Esophagus squamous epithelium (tissue), 5 donors: Measurements from ENCODE around the gene DPPA3. TPM values are rescaled to one million over a fixed set of nuclear protein-coding genes. Genes with fewer than 3 reads are reported as not detected.

Experiments used
- DNase-seq: peaks from one replicate; lab custom pipeline; 2025; lab: John Stamatoyannopoulos, UW
- H3K27ac ChIP-seq, 4 donors: fragments of 200-600 bp; sonication (generic); one replicate each; pipeline ENCODE4 v1.5.1; 2016 to 2019; ENCODE audit warnings: mild to moderate bottlenecking in 1 of 4
- H3K27me3 ChIP-seq, 4 donors: fragments of 200-600 bp; sonication (generic); 1 replicate in 3 of 4; 2 replicates in 1 of 4; pipeline versions ENCODE4 v1.5.1 to v1.6.0; 2017 to 2021; ENCODE audit warnings: antibody characterized with exemption in 1 of 4
- H3K36me3 ChIP-seq, 3 donors: fragments of 200-600 bp; sonication (generic); one replicate each; pipeline ENCODE4 v1.5.1; 2016 to 2019
- H3K4me1 ChIP-seq, 3 donors: fragments of 200-600 bp; sonication (generic); one replicate each; pipeline ENCODE4 v1.5.1; 2017 to 2019
- H3K4me3 ChIP-seq, 4 donors: fragments of 200-600 bp; sonication (generic); 1 replicate in 3 of 4; 2 replicates in 1 of 4; pipeline ENCODE4 v1.5.1; 2016 to 2019; ENCODE audit warnings: mild to moderate bottlenecking in 2 of 4, moderate library complexity in 1 of 4
- H3K9me3 ChIP-seq, 3 donors: fragments of 200-600 bp; sonication (generic); one replicate each; pipeline ENCODE4 v1.5.1; 2016 to 2019
- POLR2A ChIP-seq, 4 donors: fragments of 450-650 bp; IDR thresholded peaks; one replicate each; pipeline ENCODE4 v1.6.1; 2017; ENCODE audit warnings: antibody characterized with exemption in 4 of 4, mild to moderate bottlenecking in 4 of 4, moderate library complexity in 3 of 4
- WGBS, 2 donors: methylation state at CpG; one replicate each; pipeline ENCODE4 v1.1.5; 2018; 5-methylcytosine and 5-hydroxymethylcytosine counted together
- intact Hi-C: fragments of 100-400 bp; cut with DNase I; formaldehyde crosslinking; loops from one replicate; pipeline ENCODE4 v1.15.0; 2022
- total RNA-seq, 4 donors: library from RNA; depleted of rRNA; stranded (reverse); fragments of >200 nt; gene quantifications; one replicate each; pipeline ENCODE4 v1.1.0, GENCODE V29; 2016
- TF ChIP-seq, protein P1 (sequence below), 6 experiments: fragments of 450-650 bp in 4 of 6; fragments of 200-600 bp in 2 of 6; sonication (generic) in 2 of 6; IDR thresholded peaks; one replicate each; pipeline ENCODE4 v1.5.1; 2016 to 2019; ENCODE audit warnings: antibody characterized with exemption in 6 of 6, mild to moderate bottlenecking in 4 of 6, moderate library complexity in 4 of 6
- donor health status: DM: yes; HTN: yes; CAD: no.

The DPPA3 gene
- total RNA-seq, 4 donors from 2014 or later: not detected

DNA sequence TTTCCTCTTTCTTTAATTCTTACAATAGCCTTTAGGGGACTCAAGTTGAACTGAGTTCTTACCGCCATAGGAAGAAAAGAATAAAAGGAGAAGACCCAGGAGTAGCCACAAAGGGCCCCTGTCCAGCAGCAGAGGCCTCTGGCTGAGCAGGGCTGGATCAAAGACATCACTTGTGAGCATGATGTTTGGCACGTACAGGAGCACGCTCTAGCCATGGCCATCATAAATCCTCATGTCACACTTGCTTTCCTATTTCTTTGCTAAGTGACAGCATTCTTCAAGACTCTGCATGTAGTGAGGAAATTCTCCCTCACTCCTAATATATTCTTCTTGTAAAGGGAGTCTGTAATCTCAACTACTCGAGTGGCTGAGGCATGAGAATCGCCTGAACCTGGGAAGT lies 20.3 kb downstream of the DPPA3 start:
- Histone ChIP-seq H3K4me3 (no peak overlapping the region), H3K27ac (no peak overlapping the region), H3K27me3 (no peaks in the 10 kb centered on the region), H3K9me3 (no peaks in the 10 kb centered on the region), H3K36me3 (no peaks in the 10 kb centered on the region), H3K4me1 (no peaks in the 10 kb centered on the region)
- intact Hi-C loops: no loop called here
- DNase-seq: no peak
- 25 to 37% methylated on average over 5 of the region's 5 CpGs for WGBS, 2 donors
- no peak for TF ChIP-seq POLR2A (IDR thresholded peaks at IDR 0.05)
- TF ChIP-seq, protein P1, sequence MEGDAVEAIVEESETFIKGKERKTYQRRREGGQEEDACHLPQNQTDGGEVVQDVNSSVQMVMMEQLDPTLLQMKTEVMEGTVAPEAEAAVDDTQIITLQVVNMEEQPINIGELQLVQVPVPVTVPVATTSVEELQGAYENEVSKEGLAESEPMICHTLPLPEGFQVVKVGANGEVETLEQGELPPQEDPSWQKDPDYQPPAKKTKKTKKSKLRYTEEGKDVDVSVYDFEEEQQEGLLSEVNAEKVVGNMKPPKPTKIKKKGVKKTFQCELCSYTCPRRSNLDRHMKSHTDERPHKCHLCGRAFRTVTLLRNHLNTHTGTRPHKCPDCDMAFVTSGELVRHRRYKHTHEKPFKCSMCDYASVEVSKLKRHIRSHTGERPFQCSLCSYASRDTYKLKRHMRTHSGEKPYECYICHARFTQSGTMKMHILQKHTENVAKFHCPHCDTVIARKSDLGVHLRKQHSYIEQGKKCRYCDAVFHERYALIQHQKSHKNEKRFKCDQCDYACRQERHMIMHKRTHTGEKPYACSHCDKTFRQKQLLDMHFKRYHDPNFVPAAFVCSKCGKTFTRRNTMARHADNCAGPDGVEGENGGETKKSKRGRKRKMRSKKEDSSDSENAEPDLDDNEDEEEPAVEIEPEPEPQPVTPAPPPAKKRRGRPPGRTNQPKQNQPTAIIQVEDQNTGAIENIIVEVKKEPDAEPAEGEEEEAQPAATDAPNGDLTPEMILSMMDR (IDR thresholded peaks at IDR 0.05): no peak

DNA sequence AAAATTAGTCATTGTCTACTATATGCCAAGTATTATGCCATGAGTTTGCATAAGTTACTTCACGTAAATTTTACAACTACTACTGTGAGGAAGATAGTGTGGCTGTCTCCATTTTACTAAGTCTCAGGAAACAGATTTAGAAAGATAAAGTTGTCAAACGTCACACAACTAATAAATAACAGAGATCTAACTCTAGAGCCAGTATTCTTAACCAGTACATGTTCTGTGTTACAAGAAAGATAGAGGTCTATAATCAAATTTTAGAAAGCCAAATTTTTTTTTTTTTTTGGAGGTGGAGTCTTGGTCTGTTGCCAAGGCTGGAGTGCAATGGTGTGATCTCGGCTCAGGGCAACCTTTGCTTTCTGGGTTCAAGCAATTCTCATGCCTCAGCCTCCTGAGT lies 21.8 kb downstream of the DPPA3 start:
- Histone ChIP-seq H3K27me3 (no peaks in the 10 kb centered on the region), H3K9me3 (no peaks in the 10 kb centered on the region), H3K27ac (no peak overlapping the region), H3K4me1 (no peaks in the 10 kb centered on the region), H3K4me3 (no peak overlapping the region), H3K36me3 (no peaks in the 10 kb centered on the region)
- DNase-seq: no peak
- TF ChIP-seq, protein P1 (IDR thresholded peaks at IDR 0.05): no peak
- TF ChIP-seq POLR2A (IDR thresholded peaks at IDR 0.05): no peak
- intact Hi-C loops: no loop called here
- WGBS, 2 donors: 44 to 60% methylated on average over 3 of the region's 3 CpGs

DNA sequence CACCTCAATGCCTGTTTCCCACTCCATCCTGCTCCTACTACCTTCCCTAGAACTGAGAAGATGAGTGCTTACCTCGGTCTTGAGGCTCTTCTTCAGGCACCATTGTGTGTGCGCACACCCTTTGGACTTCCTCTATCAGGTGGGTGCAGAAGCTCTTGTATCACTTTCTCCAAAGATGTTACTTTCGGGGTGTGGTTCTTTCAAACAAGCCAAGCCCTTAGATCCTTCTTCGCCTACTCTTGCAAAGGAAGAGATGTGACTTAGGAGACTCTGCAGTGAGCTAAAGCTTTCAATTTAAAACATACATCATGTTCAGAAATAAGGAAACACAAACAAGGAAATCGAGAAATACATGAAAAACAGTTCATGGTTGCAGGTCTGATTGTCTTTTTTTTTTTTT lies 36.0 kb downstream of the DPPA3 start, which contains the start of gene CLEC4C:
TSS of gene CLEC4C (minus strand) at position 130 of the 400 bp plus-strand sequence. CDS start at position 103, 27 bp downstream.
- no peaks in the 10 kb centered on the region for H3K4me1 ChIP-seq
- H3K27ac ChIP-seq: no peak within 1 kb of the TSS
- intact Hi-C loops: no loop called here
- WGBS, 2 donors: 55 to 67% methylated on average over 5 of the region's 5 CpGs
- no peak for TF ChIP-seq POLR2A (IDR thresholded peaks at IDR 0.05)
- H3K9me3 ChIP-seq: no peaks in the 10 kb centered on the region
- H3K4me3 ChIP-seq: no peak within 1 kb of the TSS
- no peaks in the 10 kb centered on the region for H3K36me3 ChIP-seq
- DNase-seq: no peak
- H3K27me3 ChIP-seq: no peaks in the 10 kb centered on the region

DNA sequence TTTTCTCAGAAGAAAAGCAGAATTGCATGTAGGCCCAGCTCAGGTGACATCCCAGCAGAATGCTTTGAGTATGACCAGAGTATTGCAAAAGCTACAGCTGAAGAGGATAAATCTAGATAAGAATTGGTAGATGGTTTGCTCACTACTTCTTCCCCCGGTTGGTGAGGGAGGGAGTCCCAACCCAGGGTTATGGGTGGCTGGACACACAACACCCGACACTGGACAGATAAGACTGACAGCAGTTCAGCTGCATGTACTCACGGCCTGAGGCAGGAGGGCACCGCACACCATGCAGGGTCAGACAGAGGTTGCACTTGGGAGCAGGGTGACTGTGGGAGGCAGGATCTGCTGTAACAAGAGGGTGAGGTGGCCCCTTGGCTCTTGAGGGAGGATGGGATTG lies 37.6 kb downstream of the DPPA3 start:
- Histone ChIP-seq H3K4me1 (no peaks in the 10 kb centered on the region), H3K4me3 (no peak overlapping the region), H3K27me3 (no peaks in the 10 kb centered on the region), H3K36me3 (no peaks in the 10 kb centered on the region), H3K9me3 (no peaks in the 10 kb centered on the region), H3K27ac (no peak overlapping the region)
- WGBS, 2 donors: 48 to 55% methylated on average over 4 of the region's 4 CpGs
- intact Hi-C loops: no loop called here
- no peak for DNase-seq
- TF ChIP-seq, protein P1 (IDR thresholded peaks at IDR 0.05): no peak
- no peak for TF ChIP-seq POLR2A (IDR thresholded peaks at IDR 0.05)

DNA sequence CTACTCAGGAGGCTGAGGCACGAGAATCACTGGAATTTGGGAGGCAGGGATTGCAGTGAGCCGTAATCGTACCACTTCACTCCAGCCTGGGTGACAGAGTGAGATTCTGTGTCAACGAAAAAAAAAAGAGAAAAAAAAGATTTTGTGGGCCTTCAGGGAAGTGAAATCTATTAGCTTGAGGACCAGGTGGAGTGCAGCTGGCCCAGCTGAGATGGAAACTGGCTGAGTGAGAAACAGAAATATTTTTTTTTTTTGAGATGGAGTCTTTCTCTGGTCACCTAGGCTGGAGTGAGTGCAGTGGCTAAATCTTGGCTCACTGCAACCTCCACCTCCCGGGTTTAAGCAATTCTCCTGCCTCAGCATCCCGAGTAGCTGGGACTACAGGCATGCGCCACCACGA lies 38.2 kb downstream of the DPPA3 start:
- 76 to 77% methylated on average over 8 of the region's 8 CpGs for WGBS, 2 donors
- Histone ChIP-seq H3K27me3 (no peaks in the 10 kb centered on the region), H3K4me3 (no peak overlapping the region), H3K9me3 (no peaks in the 10 kb centered on the region), H3K36me3 (no peaks in the 10 kb centered on the region), H3K27ac (no peak overlapping the region), H3K4me1 (no peaks in the 10 kb centered on the region)
- DNase-seq: no peak
- intact Hi-C loops: no loop called here
- no peak for TF ChIP-seq POLR2A (IDR thresholded peaks at IDR 0.05)
- TF ChIP-seq, protein P1 (IDR thresholded peaks at IDR 0.05): no peak

DNA sequence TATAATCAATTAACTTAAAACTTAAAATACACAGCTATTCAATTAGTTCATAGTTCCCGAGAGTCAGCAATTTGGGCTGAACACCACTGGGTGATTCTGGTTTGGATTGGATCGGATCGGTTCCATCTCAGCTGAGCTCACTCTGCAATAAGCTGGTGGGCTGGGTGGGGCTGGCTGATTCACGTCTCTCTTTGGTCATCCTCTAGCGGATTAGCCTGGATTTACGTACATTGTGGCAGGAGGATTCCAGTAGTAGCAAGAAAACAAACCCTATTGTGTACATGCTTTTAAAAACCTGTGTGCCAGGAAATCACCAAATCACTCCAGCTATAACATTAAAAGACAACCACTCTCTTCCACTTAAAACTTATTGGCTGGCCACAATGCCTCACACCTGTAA lies 39.1 kb downstream of the DPPA3 start:
- no peaks in the 10 kb centered on the region for H3K36me3 ChIP-seq
- 53 to 65% methylated on average over 6 of the region's 6 CpGs for WGBS, 2 donors
- DNase-seq: no peak
- no peaks in the 10 kb centered on the region for H3K4me1 ChIP-seq
- H3K27ac ChIP-seq: no peak overlapping the region
- TF ChIP-seq, protein P1 (IDR thresholded peaks at IDR 0.05): no peak
- no peak for TF ChIP-seq POLR2A (IDR thresholded peaks at IDR 0.05)
- H3K4me3 ChIP-seq: no peak overlapping the region
- no peaks in the 10 kb centered on the region for H3K9me3 ChIP-seq
- intact Hi-C loops: no loop called here
- H3K27me3 ChIP-seq: no peaks in the 10 kb centered on the region
